Astrocyte (in vitro differentiated cells and primary cell): ENCODE results near the gene DMPK. TPM values are rescaled to one million over a fixed set of nuclear protein-coding genes. Genes with fewer than 3 reads are reported as not detected.

Experiments used
- DNase-seq: peaks from one replicate; pipeline ENCODE4 v3.0.0-alpha.2; 2010; ENCODE audit warnings: low read depth
- FAIRE-seq: peaks from 2 replicates; lab custom pipeline; 2011; peaks lifted over from hg19 to GRCh38; lab: Jason Lieb, UNC
- H2AFZ ChIP-seq: 2 replicates; pipeline ENCODE4 v1.6.0; 2012; ENCODE audit warnings: low read depth, low read length, inconsistent platforms
- H3K27ac ChIP-seq: 2 replicates; pipeline ENCODE4 v1.5.1; 2011; ENCODE audit warnings: low read depth, low read length, inconsistent platforms
- H3K27me3 ChIP-seq: 2 replicates; pipeline ENCODE4 v1.6.0; 2011; ENCODE audit warnings: low read length, inconsistent platforms; ENCODE audit not compliant: insufficient read depth
- H3K36me3 ChIP-seq: 2 replicates; pipeline ENCODE4 v1.5.1; 2011; ENCODE audit warnings: low read length, inconsistent platforms; ENCODE audit not compliant: insufficient read depth
- H3K4me1 ChIP-seq: 2 replicates; pipeline ENCODE4 v1.5.1; 2011; ENCODE audit warnings: low read length, inconsistent platforms; ENCODE audit not compliant: insufficient read depth
- H3K4me2 ChIP-seq: 2 replicates; pipeline ENCODE4 v1.6.0; 2012; ENCODE audit warnings: low read length, inconsistent platforms
- H3K4me3 ChIP-seq: 2 replicates; pipeline ENCODE4 v1.5.1; 2011; ENCODE audit warnings: low read depth, mild to moderate bottlenecking, low read length, inconsistent platforms; ENCODE audit not compliant: insufficient read depth
- H3K79me2 ChIP-seq: 2 replicates; pipeline ENCODE4 v1.6.0; 2012; ENCODE audit warnings: mild to moderate bottlenecking, low read length, inconsistent platforms; ENCODE audit not compliant: insufficient read depth
- H3K9ac ChIP-seq: 2 replicates; pipeline ENCODE4 v1.6.0; 2012; ENCODE audit warnings: mild to moderate bottlenecking, low read length, inconsistent platforms
- H3K9me3 ChIP-seq: 2 replicates; pipeline ENCODE4 v1.5.1; 2012; ENCODE audit warnings: low read depth, mild to moderate bottlenecking, low read length, inconsistent platforms; ENCODE audit not compliant: insufficient read depth
- H4K20me1 ChIP-seq: 2 replicates; pipeline ENCODE4 v1.6.0; 2012; ENCODE audit warnings: low read length, inconsistent platforms; ENCODE audit not compliant: insufficient read depth
- H3K27ac Mint-ChIP-seq: one replicate; pipeline ENCODE4 v1.8.0; 2021; ENCODE audit warnings: mild to moderate bottlenecking, mixed read lengths; ENCODE audit not compliant: unreplicated experiment
- H3K27me3 Mint-ChIP-seq: one replicate; pipeline ENCODE4 v1.8.0; 2021; ENCODE audit warnings: low read depth, mixed read lengths; ENCODE audit not compliant: unreplicated experiment
- H3K36me3 Mint-ChIP-seq: one replicate; pipeline ENCODE4 v1.8.0; 2021; ENCODE audit warnings: low read depth, mixed read lengths; ENCODE audit not compliant: unreplicated experiment
- H3K4me1 Mint-ChIP-seq: one replicate; pipeline ENCODE4 v1.8.0; 2021; ENCODE audit warnings: low read depth, mixed read lengths; ENCODE audit not compliant: unreplicated experiment
- H3K4me3 Mint-ChIP-seq: one replicate; pipeline ENCODE4 v1.8.0; 2021; ENCODE audit warnings: mild to moderate bottlenecking, moderate library complexity, mixed read lengths; ENCODE audit not compliant: unreplicated experiment
- H3K9me3 Mint-ChIP-seq: one replicate; pipeline ENCODE4 v1.8.0; 2021; ENCODE audit warnings: mild to moderate bottlenecking, mixed read lengths; ENCODE audit not compliant: unreplicated experiment
- EZH2 ChIP-seq: IDR thresholded peaks from 2 replicates; pipeline ENCODE4 v1.6.1; 2012; ENCODE audit warnings: mild to moderate bottlenecking, low read length, inconsistent platforms; ENCODE audit not compliant: insufficient read depth
- total RNA-seq: library from RNA; stranded (reverse); gene quantifications from 2 replicates; pipeline ENCODE4 v1.2.1, GENCODE V29; 2021
- TF ChIP-seq, protein P1 (sequence below): IDR thresholded peaks from 2 replicates; pipeline ENCODE4 v1.5.1; 2011; ENCODE audit warnings: low read depth, mild to moderate bottlenecking, inconsistent platforms, low read length, moderate library complexity; ENCODE audit not compliant: insufficient read depth

DMPK gene
- total RNA-seq, 1 donor from 2014 or later = 75.2 TPM

DNA sequence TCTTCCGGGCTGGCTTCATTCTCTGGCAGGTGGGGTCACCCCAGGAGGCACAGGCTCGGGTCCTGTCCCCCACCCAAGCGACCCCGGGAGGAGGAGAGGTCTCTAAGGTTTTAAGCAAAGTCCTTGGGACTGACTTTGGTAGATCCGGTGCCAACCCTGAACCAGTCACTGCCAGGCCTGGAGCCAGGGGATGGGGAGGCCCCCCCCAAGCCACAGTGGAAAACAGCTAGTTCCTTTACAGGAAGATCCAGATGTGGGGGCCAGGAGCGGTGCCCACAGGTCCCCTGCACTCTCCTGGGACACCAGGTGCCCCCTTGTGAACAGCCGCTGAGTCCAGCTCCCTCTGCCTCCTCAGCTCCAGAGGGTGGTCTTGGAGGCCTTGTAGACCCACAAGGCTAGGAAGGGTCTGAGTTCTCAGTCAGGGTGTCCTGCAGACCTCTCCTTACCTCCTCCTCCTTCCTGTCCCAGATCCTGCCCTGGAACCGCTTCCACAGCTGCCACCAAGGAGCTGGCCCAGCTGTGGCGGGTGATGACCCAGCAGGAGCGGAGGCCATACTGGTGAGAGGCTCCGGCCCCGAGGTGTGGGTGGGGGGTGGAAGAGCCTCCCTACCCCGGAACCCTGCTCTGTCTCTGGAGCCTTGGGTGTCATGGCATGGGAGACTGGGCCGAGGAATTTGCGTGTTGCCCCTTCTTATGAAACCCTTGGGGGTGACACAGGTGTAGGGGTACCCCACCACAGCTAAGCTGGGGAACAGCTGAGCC is 19.2 kb downstream of the DMPK start:
- H3K4me1 ChIP-seq = peaks cover 27% of the 10 kb centered on the region
- TF ChIP-seq EZH2 = no peak
- TF ChIP-seq, protein P1, sequence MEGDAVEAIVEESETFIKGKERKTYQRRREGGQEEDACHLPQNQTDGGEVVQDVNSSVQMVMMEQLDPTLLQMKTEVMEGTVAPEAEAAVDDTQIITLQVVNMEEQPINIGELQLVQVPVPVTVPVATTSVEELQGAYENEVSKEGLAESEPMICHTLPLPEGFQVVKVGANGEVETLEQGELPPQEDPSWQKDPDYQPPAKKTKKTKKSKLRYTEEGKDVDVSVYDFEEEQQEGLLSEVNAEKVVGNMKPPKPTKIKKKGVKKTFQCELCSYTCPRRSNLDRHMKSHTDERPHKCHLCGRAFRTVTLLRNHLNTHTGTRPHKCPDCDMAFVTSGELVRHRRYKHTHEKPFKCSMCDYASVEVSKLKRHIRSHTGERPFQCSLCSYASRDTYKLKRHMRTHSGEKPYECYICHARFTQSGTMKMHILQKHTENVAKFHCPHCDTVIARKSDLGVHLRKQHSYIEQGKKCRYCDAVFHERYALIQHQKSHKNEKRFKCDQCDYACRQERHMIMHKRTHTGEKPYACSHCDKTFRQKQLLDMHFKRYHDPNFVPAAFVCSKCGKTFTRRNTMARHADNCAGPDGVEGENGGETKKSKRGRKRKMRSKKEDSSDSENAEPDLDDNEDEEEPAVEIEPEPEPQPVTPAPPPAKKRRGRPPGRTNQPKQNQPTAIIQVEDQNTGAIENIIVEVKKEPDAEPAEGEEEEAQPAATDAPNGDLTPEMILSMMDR = no peak
- H3K4me3 ChIP-seq = no peak overlapping the region
- no peak overlapping the region for H3K27ac ChIP-seq
- Mint-ChIP-seq H3K4me3 (no peak overlapping the region), H3K27me3 (peaks cover 5% of the 10 kb centered on the region), H3K27ac (peak overlapping the region; percentile 41), H3K36me3 (no peaks in the 10 kb centered on the region), H3K4me1 (peaks cover 8% of the 10 kb centered on the region), H3K9me3 (no peaks in the 10 kb centered on the region)
- H3K9me3 ChIP-seq = no peaks in the 10 kb centered on the region
- no peak overlapping the region for H2AFZ ChIP-seq
- DNase-seq = no peak
- no peaks in the 10 kb centered on the region for H3K36me3 ChIP-seq
- H3K27me3 ChIP-seq = no peaks in the 10 kb centered on the region
- no peak overlapping the region for H3K4me2 ChIP-seq
- no peak overlapping the region for H3K9ac ChIP-seq
- no peaks in the 10 kb centered on the region for H4K20me1 ChIP-seq
- FAIRE-seq = no peak
- peaks cover 12% of the 10 kb centered on the region for H3K79me2 ChIP-seq

DNA sequence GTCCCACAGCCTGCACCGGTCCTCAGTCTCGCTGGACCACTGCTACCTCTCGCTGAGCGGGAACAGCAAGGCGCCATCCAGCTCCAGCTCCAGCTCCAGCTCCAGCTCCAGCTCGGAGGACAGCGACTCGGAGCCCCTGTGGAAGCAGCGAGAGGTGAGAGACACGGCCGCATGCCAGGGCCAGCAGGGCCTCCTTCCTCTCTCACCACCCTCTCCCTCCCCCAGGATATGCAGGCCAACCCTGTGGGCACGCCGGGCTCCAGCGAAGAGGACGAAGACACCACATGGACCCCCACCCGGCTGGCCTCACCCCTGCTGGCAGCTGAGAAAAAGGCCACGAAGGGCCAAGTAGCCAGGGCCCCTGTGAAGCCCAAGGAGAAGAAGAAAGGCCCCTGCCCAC is 20.6 kb downstream of the DMPK start:
- Mint-ChIP-seq H3K27me3 (peaks cover 9% of the 10 kb centered on the region), H3K36me3 (no peaks in the 10 kb centered on the region), H3K4me3 (no peak overlapping the region), H3K4me1 (peaks cover 8% of the 10 kb centered on the region), H3K27ac (no peak overlapping the region), H3K9me3 (no peaks in the 10 kb centered on the region)
- Histone ChIP-seq H3K4me2 (no peak overlapping the region), H3K27ac (no peak overlapping the region), H3K36me3 (no peaks in the 10 kb centered on the region), H2AFZ (no peak overlapping the region), H3K9ac (no peak overlapping the region), H3K27me3 (no peaks in the 10 kb centered on the region), H4K20me1 (no peaks in the 10 kb centered on the region), H3K4me1 (peaks cover 20% of the 10 kb centered on the region), H3K79me2 (peaks cover 8% of the 10 kb centered on the region), H3K4me3 (no peak overlapping the region), H3K9me3 (no peaks in the 10 kb centered on the region)
- FAIRE-seq (no peak), DNase-seq (no peak)
- no peak for TF ChIP-seq EZH2
- TF ChIP-seq, protein P1 = no peak

DNA sequence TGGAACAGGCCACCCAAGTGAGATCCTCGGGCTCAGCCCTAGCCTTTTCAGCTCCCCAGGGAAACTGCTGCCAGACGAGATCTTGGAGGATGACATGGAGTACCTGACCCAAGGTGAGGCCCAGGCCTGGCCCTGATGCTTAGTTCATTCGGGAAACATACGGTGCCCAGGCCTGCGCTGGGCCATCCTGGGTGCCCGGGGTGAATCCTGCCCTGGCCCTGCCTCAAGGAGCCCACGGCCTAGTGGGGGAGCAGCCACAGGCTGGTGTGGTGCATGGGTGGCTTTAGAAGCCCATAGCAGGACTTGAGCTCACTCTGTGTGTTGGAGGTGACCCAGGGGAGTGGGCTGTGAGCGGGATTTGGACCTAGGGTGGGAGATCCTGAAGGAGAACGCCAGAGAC is 23.4 kb downstream of the DMPK start:
- Mint-ChIP-seq H3K4me3 (no peak overlapping the region), H3K4me1 (no peaks in the 10 kb centered on the region), H3K36me3 (no peaks in the 10 kb centered on the region), H3K27ac (no peak overlapping the region), H3K27me3 (peaks cover 20% of the 10 kb centered on the region), H3K9me3 (peaks cover 1% of the 10 kb centered on the region)
- Histone ChIP-seq H3K4me2 (no peak overlapping the region), H3K36me3 (no peaks in the 10 kb centered on the region), H3K9ac (no peak overlapping the region), H3K27ac (no peak overlapping the region), H3K4me3 (no peak overlapping the region), H3K9me3 (no peaks in the 10 kb centered on the region), H3K27me3 (no peaks in the 10 kb centered on the region), H3K79me2 (no peaks in the 10 kb centered on the region), H4K20me1 (no peaks in the 10 kb centered on the region), H3K4me1 (peaks cover 2% of the 10 kb centered on the region), H2AFZ (no peak overlapping the region)
- TF ChIP-seq EZH2 = no peak
- TF ChIP-seq, protein P1 = no peak
- no peak for DNase-seq
- no peak for FAIRE-seq
